OCI-M1 (cell line): ENCODE results near the gene SCAF11.

ENCODE experiments used
- DNase-seq: peaks from one replicate; lab custom pipeline; 2025; lab: John Stamatoyannopoulos, UW

SCAF11 gene

DNA sequence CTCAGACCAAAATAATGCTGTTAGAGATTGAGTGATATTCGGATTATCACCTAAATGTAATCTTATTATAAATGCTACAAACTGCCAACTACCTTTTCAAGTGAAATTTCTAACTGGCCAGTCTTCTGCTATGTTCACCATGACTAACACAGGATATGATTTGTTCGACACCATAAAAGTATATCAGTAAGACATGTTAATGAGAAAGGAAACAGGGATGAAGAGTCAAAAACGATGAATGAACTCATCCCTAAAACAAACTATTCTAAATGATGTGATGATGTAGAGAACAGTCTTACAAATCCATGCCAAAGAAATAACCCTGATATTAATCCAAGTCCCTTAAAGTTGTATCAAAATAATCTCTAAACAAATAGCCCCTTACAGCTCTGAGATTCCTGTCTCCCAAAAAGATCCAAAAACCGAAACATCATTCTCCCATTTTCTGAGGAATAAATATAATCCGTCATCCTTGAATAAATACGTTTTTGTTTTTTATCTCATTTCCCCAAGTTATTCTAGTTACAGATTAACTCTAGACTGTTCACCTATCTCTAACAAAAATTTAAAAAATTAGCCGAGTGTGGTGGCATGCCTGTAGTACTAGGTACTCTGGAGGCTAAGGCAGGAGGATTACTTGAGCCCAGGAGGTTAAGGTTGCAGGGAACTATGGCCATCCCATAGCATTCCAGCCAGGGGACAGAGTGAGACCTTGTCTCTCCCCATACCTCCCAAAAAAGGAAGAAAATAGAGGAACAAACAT, 9.1 kb downstream of the SCAF11 start:
- DNase-seq, result no peak

DNA sequence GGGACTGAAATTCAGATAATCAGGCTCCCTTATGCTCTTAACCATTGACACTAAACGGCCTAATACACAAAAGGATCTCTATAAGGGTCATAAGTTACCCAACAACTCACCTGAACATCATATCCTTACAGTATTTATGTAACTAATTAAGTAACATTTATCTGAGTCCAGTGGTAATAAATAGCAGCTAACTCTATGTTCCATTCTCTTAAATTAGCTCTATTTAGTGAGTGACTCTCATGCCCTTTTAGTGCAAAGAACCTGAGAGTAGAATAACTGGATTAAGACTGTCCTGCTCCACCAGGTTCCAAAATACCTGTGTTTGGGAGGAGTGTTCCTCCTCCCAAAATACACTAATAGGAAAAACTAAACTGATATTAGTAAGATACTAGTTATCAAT, 9.8 kb downstream of the SCAF11 start:
- DNase-seq, result no peak

DNA sequence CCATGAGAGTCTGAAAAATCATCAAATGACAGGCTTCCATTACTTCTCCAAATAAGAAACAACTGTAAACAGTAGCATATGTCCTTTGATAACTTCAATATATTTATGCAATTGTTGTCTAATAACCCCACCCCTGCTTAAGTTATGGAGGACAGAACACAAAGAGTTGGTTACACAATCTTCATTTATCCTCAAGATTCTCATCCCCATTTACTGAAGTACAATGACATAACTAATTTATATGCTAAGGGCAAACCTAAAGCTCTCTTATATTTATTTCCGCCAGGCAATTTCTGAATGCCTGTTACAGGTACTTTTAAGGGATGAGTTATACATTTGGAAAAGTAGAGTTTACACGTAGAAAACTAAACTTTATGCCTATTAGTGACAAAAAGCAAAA, 12.3 kb downstream of the SCAF11 start:
- DNase-seq, result no peak

DNA sequence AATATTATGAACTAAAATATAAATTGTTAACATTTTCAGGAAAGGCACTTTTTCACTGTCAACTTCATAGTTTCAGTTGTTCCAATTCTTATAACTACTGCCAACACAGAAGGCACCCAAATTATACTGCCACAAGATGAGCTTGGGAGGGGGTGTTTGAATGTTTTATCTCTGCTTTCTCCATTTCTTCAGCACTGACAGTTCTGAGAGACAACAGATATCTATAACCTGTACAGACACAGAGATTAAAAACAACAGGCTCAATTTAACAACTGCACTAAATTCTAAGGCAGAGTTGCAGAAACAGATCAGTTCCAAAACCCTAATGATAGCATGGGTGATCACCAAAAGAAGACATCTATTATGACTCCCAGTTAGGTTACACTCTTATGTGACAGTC, 12.8 kb downstream of the SCAF11 start:
- peak; percentile 46 for DNase-seq

DNA sequence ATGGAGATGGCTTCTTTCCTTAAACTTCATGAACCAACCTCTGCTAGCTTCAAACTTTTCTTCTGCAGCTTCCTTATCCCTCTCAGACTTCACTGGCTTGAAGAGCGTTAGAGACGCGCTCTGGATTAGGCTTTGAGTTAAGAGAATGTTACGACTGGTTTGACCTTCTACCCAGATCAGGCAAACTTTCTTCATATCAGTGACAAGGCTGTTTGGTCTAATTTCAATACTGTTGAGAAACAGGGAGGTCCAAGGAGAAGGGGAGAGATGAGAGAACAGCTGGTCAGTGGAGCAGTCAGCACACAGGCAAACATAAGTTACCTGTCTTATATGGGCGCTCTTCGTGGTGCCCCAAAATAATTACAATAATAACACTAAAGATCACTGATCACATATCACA, 14.9 kb downstream of the SCAF11 start:
- DNase-seq, result no peak

DNA sequence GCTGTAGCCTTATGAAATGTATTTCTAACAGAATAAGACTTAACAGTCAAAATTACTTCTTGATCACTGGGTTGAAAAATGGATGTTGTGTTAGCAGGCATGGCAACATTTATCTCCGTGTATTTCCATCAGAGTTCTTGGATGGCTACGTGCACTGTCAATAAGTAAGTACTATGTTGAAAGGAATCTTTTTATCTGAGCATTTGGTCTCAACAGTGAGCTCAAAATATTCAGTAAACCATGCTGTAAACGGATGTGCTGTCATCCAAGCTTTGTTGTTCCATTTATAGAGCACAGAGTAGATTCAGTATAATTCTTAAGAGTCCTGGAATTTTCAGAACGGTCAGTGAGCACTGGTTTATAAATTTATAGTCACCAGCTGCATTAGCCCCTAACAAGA, 15.5 kb downstream of the SCAF11 start:
- DNase-seq, result no peak

DNA sequence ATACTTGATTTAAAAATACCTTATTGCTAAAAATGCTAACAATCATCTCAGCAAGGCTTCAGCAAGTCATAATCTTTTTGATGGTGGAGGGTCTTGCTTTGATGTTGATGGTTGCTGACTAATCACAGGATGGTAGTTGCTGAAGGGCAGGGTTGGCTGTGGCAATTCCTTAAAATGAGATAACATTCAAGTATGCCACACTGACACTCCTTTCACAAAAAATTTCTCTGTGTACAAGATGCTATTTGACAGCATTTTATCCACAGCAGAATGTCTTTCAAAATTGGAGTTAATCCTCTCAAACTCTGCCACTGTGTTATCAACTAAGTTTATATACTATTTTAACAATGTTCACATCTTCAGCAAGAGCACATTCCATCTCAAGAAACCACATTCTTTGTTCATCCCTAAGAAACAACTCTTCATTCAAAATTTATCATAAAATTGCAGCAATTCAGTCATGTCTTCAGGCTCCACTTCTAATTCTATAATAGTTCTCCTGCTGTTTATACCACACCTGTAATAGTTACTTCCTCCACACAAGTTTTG, 16.1 kb downstream of the SCAF11 start:
- peak; percentile 17 for DNase-seq

DNA sequence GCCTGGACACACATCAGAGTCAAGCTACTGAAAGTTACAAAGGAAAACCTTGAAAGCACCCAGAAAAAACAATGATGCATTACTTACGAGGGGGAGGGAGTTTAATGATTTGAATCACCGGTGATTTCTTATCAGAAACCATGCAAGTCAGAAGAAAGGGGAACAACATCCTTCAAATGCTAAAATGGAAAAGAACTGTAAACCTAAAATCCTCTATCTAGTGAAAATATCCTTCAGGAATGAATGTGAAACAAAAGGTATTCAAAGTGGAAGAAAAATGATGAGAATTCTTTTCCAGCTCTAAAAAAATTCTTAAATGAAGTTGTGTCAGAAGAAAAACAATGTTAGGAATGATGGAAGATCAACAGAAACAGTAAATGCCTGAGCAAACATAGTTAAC, 16.8 kb downstream of the SCAF11 start:
- peak; percentile 46 for DNase-seq

DNA sequence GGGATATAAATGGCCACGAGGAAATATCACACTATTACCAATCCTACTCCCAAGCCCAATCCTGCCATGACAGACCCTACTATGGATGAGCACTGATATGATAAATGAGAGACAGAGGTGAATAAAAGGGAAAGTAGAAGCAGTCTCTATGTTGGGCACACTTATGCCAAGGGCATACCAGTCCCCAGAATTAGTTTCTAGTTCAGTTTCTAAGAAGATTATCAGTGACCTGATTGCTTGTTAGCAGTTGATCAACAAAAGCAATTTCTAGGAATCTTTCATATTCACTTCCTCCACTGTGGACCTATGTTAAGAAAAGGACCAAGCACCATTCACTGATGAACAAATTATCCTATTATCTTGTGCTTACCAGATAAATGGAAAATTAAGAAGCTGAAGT, 20.0 kb downstream of the SCAF11 start:
- DNase-seq, result no peak

DNA sequence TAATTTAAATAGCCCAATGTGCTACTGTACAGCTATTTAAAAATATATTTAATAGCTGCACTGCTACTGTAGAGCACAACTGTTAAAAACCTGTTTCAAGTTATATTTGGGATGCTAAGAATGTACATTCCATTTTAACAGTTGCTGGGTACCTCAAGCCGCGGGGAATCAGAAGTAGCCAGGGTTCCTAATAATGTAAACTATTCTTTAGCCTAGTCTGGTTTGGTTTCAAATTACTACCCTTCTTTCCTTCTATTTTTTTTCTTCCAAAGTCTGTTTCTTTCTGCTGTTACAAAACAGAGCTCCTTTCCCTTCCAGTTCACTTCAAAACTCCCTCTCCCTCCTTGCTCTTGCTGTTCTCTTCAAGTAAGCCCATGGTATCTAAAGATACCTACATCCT, 21.3 kb downstream of the SCAF11 start:
- DNase-seq, result no peak

DNA sequence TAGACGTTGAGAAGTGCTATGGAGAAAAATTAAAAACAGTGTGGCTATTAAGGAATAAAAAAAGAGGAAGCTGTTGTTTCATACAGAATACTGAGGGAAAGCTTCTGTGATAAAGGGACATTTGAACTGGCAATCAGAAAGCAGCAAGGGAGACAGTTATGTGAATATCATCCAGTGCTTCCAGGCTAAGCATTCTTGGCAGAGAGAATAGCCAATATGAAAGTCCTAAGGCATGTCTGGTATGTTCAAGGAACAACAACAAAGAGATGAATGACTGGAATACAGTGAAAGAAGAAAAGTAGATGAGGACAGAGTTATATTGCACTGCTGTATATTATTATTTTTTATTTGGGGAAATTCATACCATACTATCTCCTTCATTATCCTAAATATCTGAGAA, 23.9 kb downstream of the SCAF11 start:
- peak; percentile 54 for DNase-seq

DNA sequence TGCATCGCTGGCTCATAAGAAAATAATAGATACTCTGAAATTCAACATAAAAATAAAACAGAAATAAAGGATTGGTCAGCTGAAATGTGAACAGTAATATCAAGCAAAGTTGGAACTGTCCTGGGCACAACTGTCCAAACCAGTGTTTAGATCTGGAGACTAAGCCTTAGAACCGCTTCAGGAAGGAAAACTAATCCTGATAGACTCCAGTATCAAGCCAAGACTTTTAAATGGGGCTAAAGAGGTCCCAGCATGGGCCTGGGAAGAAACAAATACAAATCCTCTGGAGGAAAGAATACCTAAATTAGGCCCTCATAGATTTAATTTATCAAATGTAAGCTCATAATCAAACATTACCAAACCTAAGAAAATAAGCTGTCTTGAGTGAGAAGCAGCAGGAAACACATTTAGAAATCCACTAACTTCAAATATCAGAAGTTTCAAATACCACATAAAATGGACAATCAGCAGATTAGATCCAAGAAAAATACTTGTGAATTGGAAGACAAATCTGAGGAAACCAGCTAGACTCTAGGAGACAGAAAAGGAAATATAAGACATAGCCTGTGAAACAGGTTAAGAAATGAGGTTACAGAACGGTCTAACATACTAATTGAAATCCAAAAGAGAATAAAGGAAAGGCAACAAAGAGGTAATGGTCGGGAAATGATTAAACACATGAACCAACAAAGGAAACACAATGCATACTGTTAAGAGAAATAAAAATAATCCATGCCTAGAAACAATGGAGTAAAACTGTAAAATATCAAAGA, 27.6 kb downstream of the SCAF11 start:
- DNase-seq, result no peak

DNA sequence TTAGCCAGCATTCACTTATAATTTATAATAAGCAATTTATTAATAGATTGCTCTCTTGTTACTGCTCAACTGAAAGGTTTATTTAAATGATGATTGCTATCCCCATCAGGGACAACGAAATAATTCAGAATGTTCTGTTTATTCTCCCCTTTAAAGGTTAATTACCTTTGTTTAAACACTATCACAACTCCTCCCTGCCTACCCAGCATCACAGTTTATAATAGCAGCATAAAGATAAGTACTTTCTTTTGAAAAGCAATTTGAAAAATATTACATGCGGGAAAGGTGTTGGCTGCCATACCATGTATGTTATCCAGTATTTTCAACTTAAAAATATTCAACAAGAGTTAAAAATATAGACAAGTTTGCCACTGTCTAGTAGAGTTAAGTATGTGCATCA, 30.6 kb downstream of the SCAF11 start:
- DNase-seq, result no peak

DNA sequence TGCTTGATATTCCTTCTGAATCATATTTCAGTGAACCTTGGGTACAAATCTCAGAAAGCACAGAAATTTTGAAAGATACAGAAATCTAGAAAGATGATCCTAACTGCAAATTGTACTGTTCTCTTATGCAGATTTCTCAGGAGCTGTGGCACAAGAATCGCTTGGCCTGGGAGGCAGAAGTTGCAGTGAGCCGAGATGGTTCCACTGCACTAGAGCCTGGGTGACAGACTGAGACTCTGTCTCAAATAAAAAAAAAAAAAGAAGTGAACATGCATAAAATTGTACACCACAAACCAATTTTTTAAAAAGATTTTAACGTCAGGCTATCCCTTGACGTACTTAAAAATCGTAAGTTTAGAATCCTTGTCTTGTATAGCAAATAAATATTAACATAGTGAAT, 31.3 kb downstream of the SCAF11 start:
- no peak for DNase-seq

DNA sequence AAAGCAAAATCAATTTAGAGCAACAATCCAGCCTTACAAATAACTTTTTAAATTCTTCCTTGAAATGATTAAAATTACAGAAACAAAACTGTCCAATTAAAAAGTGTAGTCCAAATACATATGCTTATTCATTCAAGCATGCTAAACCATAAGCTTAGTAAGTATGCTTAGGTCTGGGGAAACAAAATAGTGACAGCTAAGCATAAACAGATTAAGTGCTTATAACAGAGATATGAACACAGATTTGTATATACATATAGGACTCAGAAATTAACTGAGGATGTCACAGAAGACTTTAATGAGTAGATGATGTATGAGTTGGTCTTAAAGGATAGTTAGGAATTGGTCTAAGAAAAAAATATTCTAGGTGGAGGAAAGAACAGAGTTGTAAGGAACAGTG, 41.8 kb downstream of the SCAF11 start:
- no peak for DNase-seq

DNA sequence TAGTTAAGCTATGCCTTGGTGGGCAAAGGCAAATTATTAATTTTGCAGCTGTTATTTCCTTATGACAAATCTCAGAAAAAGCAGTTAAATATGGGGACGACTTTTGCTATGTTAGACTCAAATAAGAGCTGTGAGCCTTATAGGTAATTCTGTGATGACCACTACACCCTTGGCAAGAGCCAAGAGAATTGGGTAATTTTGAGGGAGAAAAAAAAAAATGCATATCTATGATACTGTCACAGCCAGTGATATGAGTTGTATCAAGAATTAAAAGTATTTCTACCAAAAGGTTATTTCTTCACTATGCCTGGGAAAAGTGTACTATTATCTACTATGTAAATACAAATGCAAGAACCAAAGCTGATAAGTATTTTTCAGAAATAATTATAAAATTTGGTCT, 43.9 kb downstream of the SCAF11 start:
- no peak for DNase-seq

DNA sequence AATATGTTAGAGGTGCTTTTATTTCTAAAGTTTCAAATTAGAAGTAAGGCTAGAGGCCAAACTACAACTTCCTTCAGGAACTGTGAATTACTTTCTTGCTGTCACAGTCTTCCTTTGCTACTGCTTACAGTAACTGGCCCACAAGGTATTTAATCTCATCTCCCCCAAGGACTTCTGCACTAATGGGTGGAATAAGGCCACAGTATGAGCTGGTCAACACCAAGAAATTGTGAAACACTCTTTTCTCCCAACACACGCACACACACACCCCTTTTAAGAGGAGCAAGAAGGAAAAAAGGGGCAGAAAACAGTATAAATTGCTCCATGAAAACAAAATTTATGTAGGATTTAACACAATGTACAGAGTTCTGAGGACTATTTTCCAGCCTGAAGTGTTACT, 45.6 kb downstream of the SCAF11 start:
- DNase-seq, result no peak

DNA sequence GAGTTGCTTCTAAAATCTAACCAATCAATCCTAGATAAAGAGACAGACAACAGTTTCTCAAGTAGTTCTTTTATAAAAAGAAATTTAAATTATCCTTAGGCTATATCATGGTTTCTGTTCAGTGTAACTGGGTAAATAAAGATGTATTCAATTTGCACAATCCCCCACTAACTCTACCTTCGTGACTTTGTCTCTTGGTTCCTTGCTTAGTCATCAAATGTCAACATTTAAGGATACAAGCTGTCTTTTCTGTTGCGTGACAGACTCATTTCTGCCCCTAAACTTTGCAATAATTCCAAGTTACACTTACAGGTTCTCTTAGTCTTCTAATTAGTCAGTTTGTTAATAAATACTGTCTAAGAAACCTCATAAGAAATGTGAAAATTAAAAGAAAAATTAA, 50.6 kb downstream of the SCAF11 start:
- DNase-seq, result no peak

DNA sequence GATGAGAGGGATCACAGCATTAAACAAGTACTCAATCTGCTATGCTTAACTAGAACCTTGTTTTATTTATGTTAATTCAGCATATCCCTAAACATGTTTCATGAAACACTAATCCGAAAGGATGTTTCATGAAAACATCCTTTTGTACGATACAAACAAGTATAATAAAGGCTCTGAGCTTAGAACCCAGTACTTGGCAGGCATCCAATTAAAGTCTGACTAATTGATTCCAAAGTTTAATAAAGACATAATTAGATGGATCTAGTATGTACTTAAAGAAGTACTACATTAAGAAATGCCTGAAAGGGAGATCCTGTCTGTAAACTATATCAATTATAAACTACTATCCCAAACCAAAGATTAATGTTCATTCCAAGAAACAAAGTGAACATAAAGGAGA, 51.8 kb downstream of the SCAF11 start:
- DNase-seq, result no peak

DNA sequence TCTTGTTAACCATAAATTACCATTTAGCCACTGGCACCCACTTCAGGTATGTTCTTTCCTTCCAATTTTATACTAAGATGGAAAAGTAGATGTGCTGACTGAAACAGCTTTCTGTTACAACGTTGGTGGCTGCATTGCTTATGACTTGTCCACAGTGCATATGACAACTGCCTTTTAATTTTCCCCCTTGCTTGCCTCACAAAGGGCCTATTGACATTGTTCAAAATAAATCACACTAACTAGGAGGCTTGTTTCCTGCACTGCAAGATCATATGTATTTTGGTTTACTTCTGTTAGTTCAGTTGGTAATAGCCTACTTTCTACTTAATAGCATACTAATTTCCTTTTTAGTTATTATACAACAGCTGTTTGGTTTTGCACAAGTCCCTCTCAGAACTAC, 55.4 kb downstream of the SCAF11 start:
- DNase-seq, result no peak

DNA sequence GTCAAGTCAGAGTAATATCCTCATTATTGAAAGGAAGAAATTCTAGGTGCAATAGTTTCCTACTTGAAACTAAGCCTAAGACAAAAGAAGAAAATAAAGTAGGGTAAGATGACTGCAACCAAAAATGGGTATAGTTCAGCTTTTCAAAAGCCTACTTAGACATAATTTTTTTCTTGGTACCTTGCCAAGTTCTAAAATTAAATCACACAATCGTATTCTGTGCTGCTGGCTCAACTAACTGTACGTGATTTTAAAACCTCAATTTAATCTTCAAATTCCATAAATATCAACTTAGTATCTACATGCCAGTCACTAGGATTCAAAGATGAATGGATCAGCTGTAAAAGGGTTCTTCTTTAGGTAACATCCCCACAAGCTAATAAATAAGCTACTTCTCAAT, 56.9 kb downstream of the SCAF11 start:
- no peak for DNase-seq

DNA sequence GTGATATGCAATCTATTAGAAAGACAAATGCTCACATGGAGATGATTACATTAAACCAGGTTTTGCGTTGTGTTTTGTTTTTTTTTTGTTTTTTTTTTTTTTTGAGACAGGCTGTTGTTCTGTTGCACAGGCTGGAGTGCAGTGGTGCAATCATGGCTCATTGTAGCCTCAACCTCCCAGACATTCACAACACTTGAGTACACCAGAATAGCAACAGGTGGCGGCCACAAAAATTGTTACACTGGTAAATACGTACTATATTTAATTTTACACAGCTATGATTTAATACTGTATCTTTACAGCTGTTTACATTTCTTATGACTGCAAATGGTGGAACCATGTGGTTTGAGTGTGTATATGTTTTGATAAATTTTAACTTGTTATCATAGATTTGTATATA, 60.0 kb downstream of the SCAF11 start:
- no peak for DNase-seq

DNA sequence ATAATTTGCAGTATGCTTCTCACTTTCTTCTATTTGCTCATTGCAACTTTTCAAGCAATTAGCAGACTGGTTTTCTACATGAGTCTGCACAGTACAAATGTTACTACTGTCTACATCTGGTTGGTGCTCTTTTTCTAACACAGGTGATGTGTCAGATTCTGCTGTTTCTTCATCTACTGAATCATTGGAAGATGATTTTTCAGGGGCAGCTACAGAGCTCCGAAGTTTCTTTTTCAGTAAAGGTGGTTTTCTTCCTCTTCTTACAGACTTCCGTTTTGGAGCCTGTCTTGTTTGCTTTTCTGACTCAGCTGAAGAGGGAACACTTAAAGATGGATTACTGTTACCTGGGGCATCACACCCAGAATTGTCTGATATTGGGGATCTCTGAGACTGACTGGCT, 62.1 kb downstream of the SCAF11 start:
- no peak for DNase-seq

DNA sequence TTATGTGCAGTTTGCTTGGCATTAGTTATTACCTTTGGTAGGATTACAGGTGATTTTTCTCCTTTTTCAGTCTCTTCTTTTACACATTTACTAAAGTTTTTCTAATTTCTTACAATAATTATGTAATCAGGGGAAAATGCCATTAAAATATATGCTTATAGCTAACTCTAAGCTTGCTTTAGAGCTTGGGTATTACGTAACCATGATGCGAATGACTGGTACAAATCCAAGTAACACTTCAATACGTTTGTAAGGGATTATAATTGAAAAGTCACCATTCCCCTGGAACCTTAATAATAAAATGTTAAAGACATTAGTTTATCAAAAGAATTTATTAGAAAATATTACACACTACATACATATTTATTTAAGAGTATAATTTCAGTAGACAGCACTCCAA, 71.6 kb downstream of the SCAF11 start:
- DNase-seq, result no peak
